ENCODE measurements around the gene RFWD3.

GRCh38 chr16:74657870-74658642, 8.6 kb downstream of the RFWD3 start:
- TF ChIP-seq CTCF (IDR thresholded peaks at IDR 0.05 in 8 of 11, conservative IDR thresholded peaks at IDR 0.05 in 3 of 11) (no peak), POLR2AphosphoS5 (IDR thresholded peaks at IDR 0.05) (no peak)
